CD4-positive, alpha-beta T cell treated with Interferon gamma for 1 hour (primary cell): ENCODE results near the gene ATP2B2.

Experiments
- DNase-seq: peaks from one replicate; pipeline ENCODE4 v3.0.0-alpha.2; 2020

The ATP2B2 gene

DNA sequence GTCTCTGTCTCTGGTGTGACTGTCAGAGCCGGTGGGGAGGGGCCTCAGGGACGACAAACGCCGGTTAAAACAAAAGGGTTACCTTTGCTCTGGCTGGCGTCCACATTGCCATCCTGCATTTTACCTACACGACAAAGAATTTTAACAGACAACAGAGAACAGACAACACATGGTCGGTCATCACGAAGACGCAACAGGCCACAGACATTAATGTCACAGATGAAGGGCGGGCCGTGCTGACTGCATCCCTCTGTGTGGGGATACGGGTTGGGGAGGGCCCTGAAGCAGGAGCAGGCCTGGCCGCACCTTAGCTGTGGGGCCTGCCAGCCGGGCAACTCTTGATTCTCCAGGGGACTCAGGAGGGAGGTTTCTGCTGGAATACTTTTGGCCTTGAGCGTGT lies 126.2 kb downstream of the ATP2B2 start:
- DNase-seq = no peak

DNA sequence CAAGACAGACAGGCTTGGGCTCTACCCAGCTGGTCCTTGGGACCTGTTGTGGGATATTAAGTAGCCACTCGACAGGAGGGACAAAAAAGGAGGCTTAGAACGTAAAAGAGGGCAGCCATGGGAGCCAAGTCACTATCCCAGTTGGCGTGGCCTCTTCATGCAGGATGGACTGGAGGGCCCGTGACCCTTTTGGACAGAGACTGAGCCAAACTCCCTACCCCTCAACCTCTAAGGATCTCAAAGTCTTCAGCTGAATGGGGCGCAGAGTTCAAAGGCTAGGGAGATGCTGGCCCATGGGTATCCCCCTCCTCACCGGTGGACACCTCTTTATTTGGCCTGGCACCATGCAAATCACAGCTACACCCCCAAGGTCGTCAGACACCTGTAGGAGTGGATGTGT lies 126.6 kb downstream of the ATP2B2 start:
- no peak for DNase-seq

DNA sequence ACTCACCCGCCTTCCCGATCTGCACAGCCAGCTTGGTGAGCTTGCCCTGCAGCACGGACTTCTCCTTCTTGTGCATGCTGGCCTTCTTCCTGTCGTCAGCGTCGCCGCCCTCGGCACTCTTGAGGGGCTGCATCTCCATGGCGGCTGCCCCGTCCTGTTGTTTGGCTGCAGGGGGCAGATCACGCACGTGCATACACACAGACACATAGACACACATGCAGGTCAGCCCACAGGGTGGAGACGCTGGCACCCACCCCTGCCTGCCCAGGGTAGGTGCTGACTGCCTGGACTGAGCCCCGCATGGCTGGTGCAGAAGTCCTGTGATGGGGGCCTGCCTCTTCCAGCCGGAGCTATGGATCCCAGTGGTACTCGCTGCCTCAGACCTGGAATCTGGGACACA lies 127.1 kb downstream of the ATP2B2 start:
- DNase-seq = no peak

DNA sequence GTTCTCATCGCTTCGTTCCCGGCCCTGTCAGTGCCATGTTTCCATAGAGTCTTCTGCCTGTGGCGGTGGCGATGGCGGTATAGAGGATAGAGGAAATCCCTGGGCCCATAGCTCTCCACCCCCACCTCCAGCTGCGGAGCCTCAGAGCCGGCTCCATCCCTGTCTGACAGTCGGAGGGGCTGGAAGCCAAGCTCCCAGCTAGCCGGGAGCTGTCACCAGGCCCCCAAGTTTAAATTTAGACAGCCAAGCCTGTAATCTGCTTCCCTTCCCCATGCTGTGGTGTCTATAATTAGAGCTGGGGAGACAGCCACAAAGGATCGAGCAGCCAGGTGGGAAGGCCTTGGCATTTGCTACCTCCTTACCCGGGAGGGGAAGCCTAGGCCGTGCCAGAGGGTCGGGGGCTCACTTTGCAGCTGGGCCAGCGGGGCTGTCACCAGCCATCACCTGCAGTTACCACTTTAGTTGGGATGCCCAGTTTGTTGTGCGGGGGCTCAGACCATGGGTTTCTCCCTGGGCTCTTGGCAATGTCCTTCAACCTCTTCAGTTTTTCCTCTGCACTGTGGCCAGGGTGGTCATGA lies 128.1 kb downstream of the ATP2B2 start:
- no peak for DNase-seq

GRCh38 chr3:10376353-10376752 lies 129.0 kb downstream of the ATP2B2 start:
- DNase-seq = no peak

GRCh38 chr3:10375296-10376053 lies 129.9 kb downstream of the ATP2B2 start:
- no peak for DNase-seq

- DNase-seq = no peak
Observed at GRCh38 chr3:10374311-10374710, 131.1 kb downstream of the ATP2B2 start.

DNA sequence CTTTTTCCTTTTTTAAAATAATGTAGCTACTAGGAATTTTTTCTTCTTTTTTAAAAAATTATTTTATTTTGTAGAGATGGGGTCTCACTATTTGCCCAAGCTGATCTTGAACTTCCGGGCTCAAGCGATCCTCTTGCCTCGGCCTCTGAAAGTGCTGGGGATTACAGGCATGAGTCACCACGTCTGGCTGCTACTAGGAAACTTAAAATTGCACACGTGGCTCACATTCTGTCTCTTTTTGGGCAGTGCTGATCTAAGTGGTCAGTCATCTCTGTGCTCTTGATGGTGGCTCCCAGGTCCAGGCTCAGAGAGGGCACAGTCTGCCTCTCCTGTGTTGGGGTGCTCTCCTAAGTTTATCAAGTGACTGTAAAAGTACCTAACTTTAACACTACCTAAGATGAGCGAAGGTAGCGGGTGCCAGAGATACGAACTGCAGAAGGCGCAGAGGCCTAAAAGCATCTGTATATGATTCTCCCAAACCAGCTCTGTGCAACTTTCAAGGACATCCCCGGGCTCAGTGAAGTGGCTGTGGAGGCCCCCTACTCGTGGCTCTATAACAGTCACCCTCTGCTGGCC lies 131.6 kb downstream of the ATP2B2 start:
- DNase-seq = no peak

DNA sequence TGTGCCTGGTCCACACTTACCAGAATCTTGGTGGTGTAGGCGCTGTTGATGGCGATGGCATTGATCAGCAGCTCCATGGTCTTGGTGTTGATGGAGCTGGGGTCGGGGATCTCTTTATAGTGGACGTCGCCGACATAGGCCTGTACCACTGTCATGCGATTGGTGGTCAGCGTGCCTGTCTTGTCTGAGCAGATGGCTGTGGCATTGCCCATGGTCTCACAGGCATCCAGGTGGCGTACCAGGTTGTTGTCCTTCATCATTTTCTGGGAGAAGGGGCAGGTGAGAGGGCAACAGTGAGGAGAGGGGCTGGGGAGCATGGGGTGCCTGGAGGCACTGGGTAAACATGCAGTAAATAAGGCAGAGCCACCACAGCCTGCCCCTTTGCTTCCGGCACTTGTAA lies 133.6 kb downstream of the ATP2B2 start:
- DNase-seq = no peak

DNA sequence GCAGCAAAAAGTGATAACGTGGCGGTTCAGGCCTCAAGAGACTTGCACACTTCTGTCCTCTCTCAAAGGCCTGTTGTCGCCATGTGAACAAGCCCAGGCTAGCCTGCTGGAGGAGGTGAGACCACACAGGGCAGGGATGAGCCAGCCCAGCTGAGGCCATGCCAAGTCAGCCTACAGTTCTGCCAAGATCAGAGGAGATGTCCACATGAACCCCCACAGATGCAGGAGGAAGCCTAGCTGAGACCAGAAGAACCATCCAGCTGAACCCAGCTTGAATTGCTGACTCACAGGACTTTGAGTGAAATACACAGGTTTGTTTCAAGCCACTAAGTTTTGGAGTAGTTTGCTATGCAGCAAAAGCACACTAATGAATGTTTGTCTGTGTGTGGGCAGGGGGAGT lies 134.2 kb downstream of the ATP2B2 start:
- DNase-seq = no peak

DNA sequence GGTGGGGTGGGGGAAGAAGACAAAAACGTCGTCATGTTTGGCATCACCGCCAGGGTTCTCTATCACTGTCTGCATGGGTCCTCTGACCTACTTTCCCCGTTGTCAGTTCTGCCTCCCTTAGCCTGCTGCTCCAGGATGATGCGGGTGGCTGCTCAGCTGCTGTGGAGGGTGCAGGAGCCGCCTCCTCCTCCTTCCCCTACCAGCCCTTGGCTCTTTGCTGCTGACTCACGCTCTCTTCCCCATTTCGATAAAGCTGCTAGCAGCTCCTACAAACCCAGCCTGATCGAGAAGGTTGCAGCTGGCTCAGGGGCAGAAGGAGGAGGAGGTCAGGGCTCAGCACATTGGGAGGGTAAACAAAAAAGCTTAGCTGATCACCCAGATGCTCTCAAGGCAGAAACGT lies 135.0 kb downstream of the ATP2B2 start:
- peak; percentile 30 for DNase-seq

DNA sequence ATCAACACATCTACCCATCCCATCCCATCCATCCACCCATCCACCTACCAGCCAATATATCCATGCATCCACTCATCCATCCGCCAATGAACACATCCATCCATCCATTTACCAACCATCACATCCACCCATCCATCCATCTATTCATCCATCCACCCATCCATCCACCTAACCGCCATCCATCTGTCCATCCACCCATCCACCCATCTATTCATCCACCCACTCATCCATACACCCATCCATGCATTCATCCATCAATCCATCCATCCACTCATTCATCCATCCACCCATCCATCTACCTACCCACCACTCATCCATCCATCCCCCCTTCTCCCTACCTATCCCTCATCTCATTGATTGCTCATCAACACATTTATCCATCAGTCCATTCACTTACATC lies 136.9 kb downstream of the ATP2B2 start:
- DNase-seq = no peak

- DNase-seq = no peak
Observed at GRCh38 chr3:10367506-10367905, 137.9 kb downstream of the ATP2B2 start.

DNA sequence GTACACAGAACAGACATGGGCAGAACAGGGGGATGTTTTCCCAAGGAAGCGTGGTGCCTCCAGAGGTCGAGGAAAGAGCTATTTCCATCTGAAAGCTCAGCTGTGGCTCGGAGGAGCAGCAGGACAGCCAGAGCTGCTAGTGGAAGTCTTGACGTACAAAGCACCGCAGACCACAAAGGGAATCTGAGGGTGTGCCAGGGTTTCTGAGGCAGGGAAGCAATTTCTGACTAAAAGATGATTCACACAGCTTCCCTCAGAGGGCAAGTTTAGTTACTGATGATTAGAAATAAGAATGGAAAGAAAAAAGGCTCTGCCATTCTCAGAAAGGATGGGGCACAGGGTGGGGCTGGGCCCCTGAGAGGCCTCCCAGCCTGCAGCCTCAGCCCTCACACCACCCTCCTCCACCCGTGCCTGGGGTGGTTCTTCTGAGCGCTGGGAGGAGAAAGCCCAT lies 138.7 kb downstream of the ATP2B2 start:
- DNase-seq = no peak

DNA sequence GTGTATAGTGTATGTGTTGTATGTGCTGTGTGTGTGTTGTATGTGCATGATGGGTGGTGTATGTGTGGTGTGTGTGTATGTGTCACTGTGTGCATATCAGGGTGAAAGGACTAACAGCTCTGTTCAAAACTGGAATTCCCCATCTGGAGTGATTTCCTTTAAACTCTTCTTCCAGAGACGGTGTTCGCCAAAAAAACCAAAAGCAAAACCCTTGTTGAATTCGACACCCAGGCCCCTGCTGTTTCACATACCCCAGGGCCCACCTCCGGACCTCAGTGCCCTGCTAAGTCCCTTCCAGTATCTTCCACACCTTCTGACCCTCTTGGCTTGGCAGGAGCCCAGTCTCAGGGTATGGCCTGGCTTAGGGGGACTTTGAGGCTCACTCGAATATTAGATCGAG lies 139.6 kb downstream of the ATP2B2 start:
- DNase-seq = no peak

GRCh38 chr3:10365316-10365715 lies 140.1 kb downstream of the ATP2B2 start:
- no peak for DNase-seq

DNA sequence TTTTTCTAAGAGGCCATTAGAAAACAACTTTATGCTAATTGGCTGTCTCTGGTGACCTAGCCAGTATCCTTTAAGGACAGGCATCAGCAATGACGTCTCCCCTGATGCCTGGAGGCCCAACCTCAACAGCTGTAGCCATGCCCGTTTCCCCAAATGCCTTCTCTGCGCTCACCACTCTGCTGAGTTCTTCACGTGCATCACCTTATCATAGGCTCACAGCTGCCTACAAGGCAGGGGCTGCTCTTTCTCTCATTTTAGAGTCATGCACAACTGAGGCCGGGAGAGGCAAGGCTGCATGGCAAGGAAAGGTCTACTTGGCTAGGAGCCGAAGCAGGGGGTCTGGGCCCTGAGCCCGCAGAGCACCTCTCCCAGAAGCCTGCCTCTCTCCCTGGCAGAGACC lies 140.6 kb downstream of the ATP2B2 start:
- DNase-seq = no peak

- DNase-seq = no peak
Observed at GRCh38 chr3:10363935-10364334, 141.5 kb downstream of the ATP2B2 start.

DNA sequence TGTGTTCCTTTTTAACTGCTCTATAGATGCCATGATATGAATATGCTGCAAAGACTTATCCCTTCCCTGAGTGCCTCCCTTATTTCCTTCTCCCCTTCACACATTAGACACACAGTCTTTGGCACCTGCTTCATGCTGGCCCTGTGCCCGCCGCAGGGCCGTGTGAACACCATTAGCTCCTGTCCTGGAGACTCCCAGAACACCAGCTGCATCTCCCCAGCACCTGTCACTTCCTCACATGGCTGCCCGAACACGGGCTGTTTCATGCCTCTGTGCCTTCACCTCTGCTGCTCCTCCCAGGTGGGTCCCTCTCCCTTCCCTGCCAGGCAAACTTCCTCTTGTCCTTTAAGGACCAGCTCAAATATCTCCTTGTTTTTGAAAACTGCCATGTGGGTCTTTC lies 144.0 kb downstream of the ATP2B2 start:
- no peak for DNase-seq

DNA sequence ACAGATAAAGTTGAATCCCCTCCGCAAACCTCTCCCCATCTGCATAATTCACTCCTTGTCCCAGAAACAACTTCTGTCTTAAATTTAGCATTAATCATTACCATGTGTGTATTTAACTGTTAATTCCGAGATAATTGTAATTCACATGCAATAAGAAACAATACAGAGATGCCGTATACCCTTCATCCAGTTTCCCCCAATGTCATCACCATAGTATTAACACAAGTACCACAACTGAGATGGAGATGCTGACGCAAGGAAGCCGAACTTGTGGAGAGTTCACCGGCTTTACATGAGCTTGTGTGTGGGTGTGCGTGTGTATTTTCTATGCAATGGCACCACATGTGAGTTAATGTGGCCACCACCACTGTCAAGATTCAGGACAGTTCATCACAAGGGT lies 144.9 kb downstream of the ATP2B2 start:
- DNase-seq = no peak

DNA sequence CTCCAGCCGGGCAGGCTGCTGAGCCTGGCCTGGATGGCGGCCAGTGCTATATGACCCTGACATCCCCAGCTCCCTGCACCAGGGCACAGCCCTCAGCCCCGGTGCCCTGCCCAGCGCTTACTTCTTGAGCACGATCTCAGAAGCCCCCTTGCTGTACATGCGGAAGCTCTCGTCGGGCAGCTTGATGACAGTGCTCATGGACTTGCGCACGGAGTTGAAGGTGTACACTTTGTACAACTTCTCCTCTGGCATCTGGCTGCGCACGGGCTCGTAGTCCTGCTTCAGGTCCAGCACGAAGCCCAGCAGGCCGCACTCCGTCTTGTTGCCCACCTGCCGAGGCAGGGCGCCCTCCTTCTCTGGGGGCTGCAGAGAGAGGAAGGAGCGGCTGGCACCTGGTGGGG lies 145.6 kb downstream of the ATP2B2 start:
- no peak for DNase-seq

- no peak for DNase-seq
Observed at GRCh38 chr3:10358309-10358980, 146.9 kb downstream of the ATP2B2 start.

DNA sequence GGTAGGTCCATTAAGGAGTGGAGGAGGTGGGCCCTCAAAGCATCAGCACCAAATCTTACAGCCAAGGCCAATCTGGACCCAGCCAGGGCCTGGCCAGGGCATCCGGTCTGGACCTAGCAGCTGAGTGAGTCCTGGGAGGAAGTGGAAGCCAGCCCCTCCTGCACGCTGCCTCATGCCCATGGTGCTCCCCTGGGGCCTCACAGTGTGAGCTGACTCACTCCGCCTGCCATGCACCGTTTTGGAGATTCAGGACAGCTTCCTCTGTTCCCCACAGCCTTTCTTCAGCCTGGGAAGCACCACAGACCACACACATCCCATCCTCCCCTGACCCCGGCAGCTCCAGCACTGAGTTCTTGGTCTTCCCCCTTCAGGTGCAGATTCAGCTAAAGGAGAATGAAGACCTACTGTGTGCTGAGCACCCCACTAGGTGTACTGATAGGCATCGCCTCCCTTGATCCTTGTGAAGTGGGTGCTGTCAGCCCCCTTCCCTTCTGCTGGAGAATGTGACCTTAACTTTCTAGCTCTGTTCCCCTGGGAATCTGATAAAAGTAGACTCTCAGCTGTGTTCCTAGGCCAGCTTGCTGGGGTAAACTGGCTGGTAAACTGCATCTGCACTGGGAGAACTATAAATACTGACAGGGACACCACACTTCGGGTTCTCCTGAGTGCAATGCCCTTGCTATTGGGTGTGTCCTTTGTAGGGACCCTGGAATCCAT lies 147.6 kb downstream of the ATP2B2 start:
- DNase-seq = no peak
